ENCODE data around the gene UGGT2. TPM values are rescaled to one million over a fixed set of nuclear protein-coding genes. Genes with fewer than 3 reads are reported as not detected.

The UGGT2 gene
- total RNA-seq, 1 experiment from 2014 or later, result 34.5 TPM

GRCh38 chr13:95781016-95781415 lies 272.2 kb downstream of the UGGT2 start:
- TF ChIP-seq, protein P1, sequence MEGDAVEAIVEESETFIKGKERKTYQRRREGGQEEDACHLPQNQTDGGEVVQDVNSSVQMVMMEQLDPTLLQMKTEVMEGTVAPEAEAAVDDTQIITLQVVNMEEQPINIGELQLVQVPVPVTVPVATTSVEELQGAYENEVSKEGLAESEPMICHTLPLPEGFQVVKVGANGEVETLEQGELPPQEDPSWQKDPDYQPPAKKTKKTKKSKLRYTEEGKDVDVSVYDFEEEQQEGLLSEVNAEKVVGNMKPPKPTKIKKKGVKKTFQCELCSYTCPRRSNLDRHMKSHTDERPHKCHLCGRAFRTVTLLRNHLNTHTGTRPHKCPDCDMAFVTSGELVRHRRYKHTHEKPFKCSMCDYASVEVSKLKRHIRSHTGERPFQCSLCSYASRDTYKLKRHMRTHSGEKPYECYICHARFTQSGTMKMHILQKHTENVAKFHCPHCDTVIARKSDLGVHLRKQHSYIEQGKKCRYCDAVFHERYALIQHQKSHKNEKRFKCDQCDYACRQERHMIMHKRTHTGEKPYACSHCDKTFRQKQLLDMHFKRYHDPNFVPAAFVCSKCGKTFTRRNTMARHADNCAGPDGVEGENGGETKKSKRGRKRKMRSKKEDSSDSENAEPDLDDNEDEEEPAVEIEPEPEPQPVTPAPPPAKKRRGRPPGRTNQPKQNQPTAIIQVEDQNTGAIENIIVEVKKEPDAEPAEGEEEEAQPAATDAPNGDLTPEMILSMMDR (conservative IDR thresholded peaks at IDR 0.05), result no peak
- no peak overlapping the region for H2BK120ac ChIP-seq (ENCODE audit: low read depth, low read length, poor library complexity, severe bottlenecking)
- no peak overlapping the region for H3K4me2 ChIP-seq (ENCODE audit: insufficient read depth, insufficient read length, low read length)
- H3K27me3 ChIP-seq (ENCODE audit: insufficient read depth, low read length), result no peaks in the 10 kb centered on the region
- H3K4me1 ChIP-seq (ENCODE audit: insufficient read depth, low read length), result no peaks in the 10 kb centered on the region
- H3T11ph ChIP-seq (ENCODE audit: low read length), result no peak overlapping the region
- no peaks in the 10 kb centered on the region for H3K23me2 ChIP-seq (ENCODE audit: insufficient read length, low read depth, low read length, poor library complexity, severe bottlenecking)
- Mint-ChIP-seq H3K9me3 (no peaks in the 10 kb centered on the region), H3K36me3 (ENCODE audit: insufficient read depth in 1 of 3, low read depth in 3 of 3) (peaks cover 0 to 10% (median 3%) of the 10 kb centered on the region in 3 experiments; a peak in 5 of 7 replicates), H3K4me1 (peaks cover 0 to 4% of the 10 kb centered on the region in 2 experiments; a peak in 1 of 4 replicates), H3K27me3 (ENCODE audit: low read depth) (no peaks in the 10 kb centered on the region), H3K27ac (no peak overlapping the region), H3K4me3 (no peak overlapping the region)
- no peak overlapping the region for H2BK5ac ChIP-seq (ENCODE audit: insufficient read length, low read length)
- H3K9me3 ChIP-seq (ENCODE audit: control insufficient read depth, low read depth, low read length), result no peaks in the 10 kb centered on the region
- no peak overlapping the region for H3K27ac ChIP-seq (ENCODE audit: insufficient read length, low read depth, low read length)
- DNase-seq, result no peak
- no peak overlapping the region for H4K5ac ChIP-seq (ENCODE audit: insufficient read length, low read depth, low read length)
- no peak overlapping the region for H2AK5ac ChIP-seq (ENCODE audit: insufficient read length, low read length)
- H3K4ac ChIP-seq (ENCODE audit: low read depth, low read length), result no peak overlapping the region
- H3K56ac ChIP-seq (ENCODE audit: insufficient read length, low read depth, low read length), result no peak overlapping the region
- no peak overlapping the region for H2BK20ac ChIP-seq (ENCODE audit: low read depth, low read length, poor library complexity, severe bottlenecking)
- H3K9ac ChIP-seq (ENCODE audit: extremely low read depth, insufficient read length, low read length), result no peak overlapping the region
- H3K79me2 ChIP-seq (ENCODE audit: insufficient read depth, low read length), result no peaks in the 10 kb centered on the region
- no peak overlapping the region for H2BK12ac ChIP-seq (ENCODE audit: insufficient read length, low read depth, low read length)
- no peak overlapping the region for H2BK15ac ChIP-seq (ENCODE audit: low read depth, low read length)
- no peak overlapping the region for H3K14ac ChIP-seq (ENCODE audit: insufficient read depth, low read length)
- H3K18ac ChIP-seq (ENCODE audit: insufficient read length, low read depth, low read length), result no peak overlapping the region
- no peak overlapping the region for H3K23ac ChIP-seq (ENCODE audit: insufficient read length, low read depth, low read length)
- WGBS (ENCODE audit: extremely low coverage, insufficient read length, low lambda C conversion rate), result no CpG with 5 or more reads among the region's 6 CpGs
- no peaks in the 10 kb centered on the region for H3K79me1 ChIP-seq (ENCODE audit: insufficient read depth, low read depth, low read length, poor library complexity, severe bottlenecking)
- no peak overlapping the region for H4K8ac ChIP-seq (replicated peaks; ENCODE audit: insufficient read length, low read depth, low read length)
- no peak overlapping the region for H4K91ac ChIP-seq (ENCODE audit: insufficient read length, low read depth, low read length)
- H2AFZ ChIP-seq (ENCODE audit: low read length), result no peak overlapping the region
- H4K20me1 ChIP-seq (ENCODE audit: control insufficient read depth, insufficient read depth, insufficient read length), result no peaks in the 10 kb centered on the region
